RWPE1 (cell line): ENCODE measurements around the gene NUP210L.

Experiments used
- CTCF ChIA-PET: fragments of 350-600 bp; sonication (Branson Sonifier 250); formaldehyde crosslinking; extraction: SDS; loops from one replicate; lab custom pipeline; 2021; lab: Yijun Ruan, JAX
- POLR2A ChIA-PET: fragments of 400-600 bp; formaldehyde crosslinking; extraction: SDS; loops from one replicate; lab custom pipeline; 2020; ENCODE audit warnings: antibody characterized with exemption; ENCODE audit not compliant: low non-redundant PET; lab: Yijun Ruan, JAX
- DNase-seq: peaks from one replicate; pipeline ENCODE4 v3.0.0; 2012; ENCODE audit warnings: low spot score
- H3K27ac ChIP-seq: fragments of 450-650 bp; 2 replicates; pipeline ENCODE4 v1.5.1; 2017
- CTCF ChIP-seq: fragments of 450-650 bp; conservative IDR thresholded peaks from 2 replicates; pipeline ENCODE4 v1.5.1; 2017; ENCODE audit warnings: low read depth, mild to moderate bottlenecking

Gene NUP210L

DNA sequence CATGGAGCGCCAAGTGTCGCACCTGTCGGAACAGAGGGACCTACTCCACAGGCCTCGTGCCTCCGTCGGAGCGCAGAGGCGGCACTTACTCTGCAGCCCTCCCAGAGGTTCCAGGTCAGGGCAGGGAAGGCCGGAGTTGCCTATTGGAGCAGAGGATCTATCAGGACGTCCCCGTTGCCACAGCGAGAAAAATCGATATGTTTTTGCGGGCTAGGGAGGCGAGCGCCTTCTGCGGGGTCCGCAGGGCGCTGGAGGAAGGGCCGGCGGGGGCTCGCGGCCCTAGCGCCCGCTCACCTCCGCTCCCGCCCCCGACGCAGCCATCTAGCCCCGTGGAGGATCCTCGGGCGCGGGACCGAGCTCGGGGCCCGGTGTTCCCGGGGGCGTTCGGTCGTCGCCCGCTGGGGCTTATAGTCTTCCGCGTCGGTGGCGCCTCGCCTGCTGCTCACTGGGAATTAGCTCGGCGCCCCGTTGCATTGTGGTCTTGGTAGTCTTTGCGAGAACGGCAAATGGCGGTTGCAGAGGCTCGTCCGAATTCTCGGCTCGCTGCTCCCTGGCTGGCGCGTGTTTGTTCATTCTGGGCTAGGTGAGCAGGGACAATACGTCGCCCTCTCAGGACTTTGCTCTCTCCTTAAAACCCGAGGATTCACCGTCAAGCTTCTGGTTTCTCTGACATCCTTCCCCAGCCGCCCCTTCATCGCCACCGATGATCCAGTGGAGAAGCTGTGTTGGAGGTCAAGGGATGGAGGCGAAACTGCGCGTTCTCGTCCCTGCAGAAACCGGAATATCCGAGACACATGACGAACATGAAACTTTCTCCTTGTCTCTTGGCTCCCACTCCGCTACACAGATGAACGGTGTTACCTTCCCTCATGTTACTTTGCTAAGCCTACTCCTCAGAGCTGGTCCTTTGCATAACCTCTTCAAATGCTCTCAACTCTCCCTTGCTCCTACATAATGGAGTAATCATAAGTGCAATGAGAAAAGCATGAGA is 177.3 kb downstream of the NUP210L start, which contains the start of gene JTB:
TSS of gene JTB (minus strand) at position 425 of the 991 bp plus-strand sequence. CDS start at position 3, 422 bp downstream.
- ChIA-PET POLR2A (interaction anchor here (0.5 to 2.8 kb wide), 3 partner anchors 11 to 1955 kb away, joined by 3 to 16 read pairs (median 4); partner anchors contain the start of genes CREB3L4 and GATAD2B), CTCF (interaction anchor here (0.6 to 1.3 kb wide), 4 partner anchors 9 to 71 kb away, joined by 4 to 5 read pairs (median 4); partner anchors contain the start of genes DENND4B and RAB13)
- TF ChIP-seq CTCF, result no peak
- H3K27ac ChIP-seq, result peak within 1 kb of the TSS; percentile 84
- DNase-seq, result peak; percentile 83

DNA sequence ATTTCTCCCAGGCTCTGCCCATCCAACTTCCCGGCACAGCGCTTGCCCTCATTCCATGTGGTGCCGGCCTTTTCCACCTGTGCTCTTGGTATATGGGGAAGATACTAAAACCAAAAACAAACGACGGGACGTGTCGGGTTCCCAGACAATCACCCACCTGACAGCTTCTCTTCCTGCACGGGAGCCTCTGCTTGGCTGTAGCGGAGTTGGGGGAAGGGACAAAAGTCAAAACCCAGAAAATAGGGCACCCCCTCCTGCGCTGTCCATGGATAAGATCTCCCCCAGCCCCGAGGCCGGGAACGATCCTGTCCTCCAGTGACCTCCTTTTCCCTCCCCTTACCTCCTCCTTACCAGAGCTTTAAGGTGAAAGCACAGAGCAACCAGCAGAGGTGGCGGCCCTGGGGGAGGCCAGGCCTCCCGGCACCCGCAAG is 178.0 kb downstream of the NUP210L start:
- DNase-seq, result no peak
- POLR2A ChIA-PET, result interaction anchor here (1.0 to 2.8 kb wide), 2 partner anchors 10 to 54 kb away, joined by 4 to 16 read pairs; partner anchors contain the start of genes CREB3L4 and GATAD2B
- no peak for TF ChIP-seq CTCF
- H3K27ac ChIP-seq, result peak overlapping the region; percentile 84
- CTCF ChIA-PET, result interaction anchor here (0.6 to 1.3 kb wide), 4 partner anchors 9 to 338 kb away, joined by 3 to 5 read pairs (median 4); partner anchors contain the start of genes CREB3L4 and DENND4B

DNA sequence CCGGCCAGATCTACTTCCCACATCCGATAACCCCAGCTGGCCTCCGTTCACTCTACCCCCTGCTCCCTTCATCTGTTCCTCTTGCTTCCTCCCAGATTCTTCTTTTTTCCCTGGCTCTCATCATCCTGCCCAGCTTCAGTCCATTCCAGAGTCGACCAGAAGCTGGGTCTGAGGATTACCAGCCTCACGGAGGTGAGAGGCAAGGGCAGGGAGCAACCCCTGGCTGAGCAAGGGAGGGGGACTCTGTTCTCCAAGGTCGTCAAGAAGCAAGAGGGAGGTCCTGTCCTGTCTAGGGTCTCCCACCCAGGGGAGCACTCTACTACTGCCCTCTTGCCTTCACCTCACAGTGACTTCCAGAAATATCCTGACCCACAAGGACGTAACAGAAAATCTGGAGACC is 181.3 kb downstream of the NUP210L start:
- TF ChIP-seq CTCF, result no peak
- peak overlapping the region; percentile 33 for H3K27ac ChIP-seq
- ChIA-PET POLR2A (no interaction called here), CTCF (interaction anchor here (0.6 to 0.9 kb wide), 2 partner anchors 13 to 306 kb away, joined by 4 to 5 read pairs; partner anchors contain the start of gene RAB13)
- no peak for DNase-seq

GRCh38 chr1:153973071-153973470 is 181.8 kb downstream of the NUP210L start:
- CTCF ChIA-PET, result interaction anchor here (0.6 to 0.9 kb wide), 2 partner anchors 13 to 305 kb away, joined by 4 to 5 read pairs; partner anchors contain the start of gene RAB13
- H3K27ac ChIP-seq, result peak overlapping the region; percentile 33
- no peak for TF ChIP-seq CTCF
- no peak for DNase-seq
- POLR2A ChIA-PET, result no interaction called here

GRCh38 chr1:153970346-153970745 is 184.5 kb downstream of the NUP210L start:
- no peak for DNase-seq
- no peak for TF ChIP-seq CTCF
- ChIA-PET CTCF (interaction anchor here (1.0 to 1.2 kb wide), 2 partner anchors 16 to 173 kb away, joined by 4 read pairs; partner anchors contain the start of gene RAB13), POLR2A (no interaction called here)
- 0 out of 2 replicates have a peak overlapping the region, but pooled peaks have one; percentile 98 for H3K27ac ChIP-seq

DNA sequence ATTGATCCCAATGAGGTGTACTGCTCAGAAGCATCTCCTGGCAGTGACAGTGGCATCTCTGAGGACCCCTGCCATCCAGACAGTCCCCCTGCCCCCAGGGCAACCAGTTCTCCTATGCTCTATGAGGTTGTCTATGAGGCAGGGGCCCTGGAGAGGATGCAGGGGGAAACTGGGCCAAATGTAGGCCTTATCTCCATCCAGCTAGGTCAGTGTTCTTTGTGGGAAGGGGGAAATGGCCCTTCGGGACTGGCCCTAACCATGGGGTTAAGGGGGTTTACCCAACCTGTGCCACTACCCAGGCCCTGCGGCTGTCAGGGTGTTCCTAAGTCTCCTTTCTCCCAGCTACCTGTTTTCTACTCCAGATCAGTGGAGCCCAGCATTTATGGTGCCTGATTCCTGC is 185.9 kb downstream of the NUP210L start:
- no peak for DNase-seq
- no peak for TF ChIP-seq CTCF
- peak overlapping the region; percentile 98 for H3K27ac ChIP-seq
- CTCF ChIA-PET, result no interaction called here
- POLR2A ChIA-PET, result no interaction called here
